B cell (primary cell): ENCODE data around the gene AUP1. TPM values are rescaled to one million over a fixed set of nuclear protein-coding genes. Genes with fewer than 3 reads are reported as not detected.
A peak's percentile ranks its signal among the peaks of the same experiment; 100 is the strongest.

Experiments
- ATAC-seq: fragments of 200-7000 bp; cut with Tn5 transposase; one replicate; pipeline ENCODE4 v1.10.0; 2021; ENCODE audit warnings: low read depth, mild to moderate bottlenecking, moderate number of reproducible peaks, moderate library complexity
- CTCF ChIA-PET: fragments of 350-600 bp; sonication (Branson Sonifier 250); formaldehyde crosslinking; loops from one replicate; lab custom pipeline; 2021; ENCODE audit warnings: antibody characterized with exemption, inconsistent platforms; lab: Charles Lee
- POLR2A ChIA-PET: fragments of 350-600 bp; sonication (Branson Sonifier 250); formaldehyde crosslinking; loops from one replicate; lab custom pipeline; 2021; ENCODE audit warnings: antibody characterized with exemption; lab: Charles Lee
- DNase-seq: peaks from one replicate; pipeline ENCODE4 v3.0.0; 2013
- H2AFZ ChIP-seq: 2 replicates; pipeline ENCODE4 v1.6.1; 2012; ENCODE audit warnings: mild to moderate bottlenecking, low read depth, low read length; ENCODE audit not compliant: insufficient read depth, poor library complexity, severe bottlenecking
- H3K27ac ChIP-seq, 2 donors: 1 replicate in 1 of 2; 2 replicates in 1 of 2; pipeline ENCODE4 v1.5.1; 2012 to 2013; ENCODE audit warnings: low read length in 2 of 2, mild to moderate bottlenecking in 2 of 2, moderate library complexity in 1 of 2
- H3K27me3 ChIP-seq, 4 experiments: fragments of 200-600 bp in 1 of 4; sonication (generic) in 1 of 4; replicated peaks in 1 of 4; 1 replicate in 2 of 4; 2 replicates in 2 of 4; pipeline versions ENCODE4 v1.6.1 to v1.7.0; 2013 to 2016; ENCODE audit warnings: low read length in 3 of 4, mild to moderate bottlenecking in 2 of 4, mixed read lengths in 1 of 4, moderate library complexity in 1 of 4; ENCODE audit not compliant: insufficient read depth in 4 of 4, control insufficient read depth in 3 of 4; ENCODE audit errors: control extremely low read depth in 1 of 4
- H3K36me3 ChIP-seq, 2 experiments: replicated peaks in 1 of 2; 1 replicate in 1 of 2; 2 replicates in 1 of 2; pipeline versions ENCODE4 v1.6.1 to v1.7.1; 2013; ENCODE audit warnings: low read length in 1 of 2; ENCODE audit not compliant: insufficient read depth in 2 of 2, control insufficient read depth in 1 of 2; ENCODE audit errors: control extremely low read depth in 1 of 2, extremely low read depth in 1 of 2
- H3K4me1 ChIP-seq, 2 donors: fragments of 200-600 bp in 1 of 2; sonication (generic) in 1 of 2; 1 replicate in 1 of 2; 2 replicates in 1 of 2; pipeline versions ENCODE4 v1.5.1 to v1.6.1; 2013 to 2017; ENCODE audit warnings: low read length in 2 of 2; ENCODE audit not compliant: control insufficient read depth in 2 of 2, insufficient read depth in 2 of 2
- H3K4me2 ChIP-seq: replicated peaks from 2 replicates; pipeline ENCODE3; 2012; ENCODE audit warnings: mild to moderate bottlenecking, low read depth, low read length; ENCODE audit not compliant: poor library complexity, severe bottlenecking
- H3K4me3 ChIP-seq, 5 experiments: fragments of 200-600 bp in 1 of 5; sonication (generic) in 1 of 5; 1 replicate in 3 of 5; 2 replicates in 2 of 5; pipeline versions ENCODE4 v1.5.1 to v1.7.0; 2011 to 2016; ENCODE audit warnings: low read length in 4 of 5, mild to moderate bottlenecking in 4 of 5, low read depth in 2 of 5, control low read depth in 1 of 5, moderate library complexity in 1 of 5; ENCODE audit not compliant: insufficient read depth in 1 of 5; ENCODE audit errors: control extremely low read depth in 1 of 5, extremely low read depth in 1 of 5
- H3K79me2 ChIP-seq: fragments of 200-600 bp; sonication (generic); one replicate; pipeline ENCODE4 v1.6.0; 2016; ENCODE audit warnings: low read length; ENCODE audit not compliant: control insufficient read depth, insufficient read depth
- H3K9ac ChIP-seq: fragments of 200-600 bp; sonication (generic); 2 replicates; pipeline ENCODE4 v1.6.1; 2017; ENCODE audit warnings: mild to moderate bottlenecking, low read length, moderate library complexity
- H3K9me3 ChIP-seq, 3 donors: one replicate each; pipeline versions ENCODE4 v1.6.1 to v1.7.1; 2013; ENCODE audit warnings: low read length in 2 of 3; ENCODE audit not compliant: control insufficient read depth in 2 of 3, insufficient read depth in 1 of 3; ENCODE audit errors: control extremely low read depth in 1 of 3
- H4K20me1 ChIP-seq: 2 replicates; pipeline ENCODE4 v1.6.0; 2012; ENCODE audit warnings: mild to moderate bottlenecking, low read length; ENCODE audit not compliant: insufficient read depth, control insufficient read depth, poor library complexity, severe bottlenecking
- H3K27ac Mint-ChIP-seq: one replicate; pipeline ENCODE4 v1.8.0; 2021; ENCODE audit warnings: mixed read lengths
- H3K27me3 Mint-ChIP-seq: one replicate; pipeline ENCODE4 v1.8.0; 2021; ENCODE audit warnings: mixed read lengths
- H3K4me1 Mint-ChIP-seq: one replicate; pipeline ENCODE4 v1.8.0; 2021; ENCODE audit warnings: mixed read lengths
- H3K4me3 Mint-ChIP-seq: one replicate; pipeline ENCODE4 v1.8.0; 2021; ENCODE audit warnings: mixed read lengths
- H3K9me3 Mint-ChIP-seq: one replicate; pipeline ENCODE4 v1.8.0; 2022; ENCODE audit warnings: mixed read lengths; ENCODE audit not compliant: insufficient read depth
- CTCF ChIP-seq: fragments of 200-600 bp; IDR thresholded peaks from one replicate; pipeline ENCODE4 v1.8.0; 2022; ENCODE audit warnings: antibody characterized with exemption, mild to moderate bottlenecking
- EZH2 ChIP-seq: IDR thresholded peaks from 2 replicates; pipeline ENCODE4 v1.6.1; 2012; ENCODE audit warnings: borderline replicate concordance, low read depth, mild to moderate bottlenecking, moderate library complexity, low read length; ENCODE audit not compliant: insufficient read depth, poor library complexity, severe bottlenecking
- WGBS: methylation state at CpG from one replicate; pipeline ENCODE4 v1.1.5; 2013; ENCODE audit warnings: missing lambda C conversion rate; ENCODE audit not compliant: insufficient coverage; 5-methylcytosine and 5-hydroxymethylcytosine counted together
- intact Hi-C: fragments of 100-400 bp; cut with micrococcal nuclease; formaldehyde crosslinking; loops from one replicate; pipeline ENCODE4 v1.10.0; 2022
- polyA plus RNA-seq: library from polyadenylated mRNA; depleted of rRNA; stranded (reverse); fragments of >200 nt; gene quantifications from 2 replicates; pipeline ENCODE4 v1.2.3, GENCODE V29; 2012
- total RNA-seq, 2 donors: library from RNA; stranded (reverse); fragments of 120-200 nt in 1 of 2; gene quantifications; 1 replicate in 1 of 2; 2 replicates in 1 of 2; pipeline versions ENCODE4 v1.2.3 to v1.2.4, GENCODE V29; 2013 to 2022

Gene AUP1
- total and polyA plus RNA-seq, 2 donors (not counting 1 experiment from before 2014, with no cell fraction given): 201 to 525 TPM

- H3K27ac ChIP-seq: no peak overlapping the region
- TF ChIP-seq CTCF (no peak), EZH2 (no peak)
- no peak overlapping the region for H3K4me2 ChIP-seq
- intact Hi-C loops: loop anchor here (10.0 kb wide), 1 partner anchor 162 kb away; no protein-coding TSS in a partner anchor
- peaks cover 15% of the 10 kb centered on the region for H4K20me1 ChIP-seq
- Mint-ChIP-seq H3K4me1 (peaks cover 20% of the 10 kb centered on the region), H3K4me3 (peak overlapping the region; percentile 19), H3K9me3 (no peaks in the 10 kb centered on the region), H3K27ac (peak overlapping the region; percentile 61), H3K27me3 (no peaks in the 10 kb centered on the region)
- no peak overlapping the region for H2AFZ ChIP-seq
- WGBS: 94% methylated on average over 5 of the region's 6 CpGs
- no peak for ATAC-seq
- peaks cover 0 to 3% (median 0%) of the 10 kb centered on the region in 4 experiments for H3K27me3 ChIP-seq
- no peak overlapping the region for H3K4me3 ChIP-seq
- peaks cover 0 to 15% of the 10 kb centered on the region in 2 experiments for H3K36me3 ChIP-seq
- CTCF ChIA-PET: interaction anchor here (0.7 kb wide), 1 partner anchor 511 kb away, joined by 3 read pairs; no protein-coding TSS in a partner anchor
- H3K9ac ChIP-seq: no peak overlapping the region
- POLR2A ChIA-PET: no interaction called here
- peaks cover 11% of the 10 kb centered on the region for H3K79me2 ChIP-seq
- H3K9me3 ChIP-seq: no peaks in the 10 kb centered on the region
- DNase-seq: no peak
- H3K4me1 ChIP-seq: peaks cover 8 to 32% of the 10 kb centered on the region in 2 donors
Measured at GRCh38 chr2:74556831-74557370, 27.4 kb upstream of the AUP1 start.

- ChIA-PET POLR2A (no interaction called here), CTCF (interaction anchor here (0.7 kb wide), 1 partner anchor 510 kb away, joined by 3 read pairs; no protein-coding TSS in a partner anchor)
- TF ChIP-seq EZH2 (no peak), CTCF (no peak)
- Histone ChIP-seq H3K4me3 (no peak overlapping the region), H3K36me3 (peaks cover 0 to 15% of the 10 kb centered on the region in 2 experiments), H3K79me2 (peaks cover 11% of the 10 kb centered on the region), H3K27me3 (peaks cover 0 to 3% (median 0%) of the 10 kb centered on the region in 4 experiments), H2AFZ (no peak overlapping the region), H3K4me2 (peak overlapping the region; percentile 97), H3K4me1 (peaks cover 8 to 32% of the 10 kb centered on the region in 2 donors), H3K9ac (no peak overlapping the region), H3K9me3 (no peaks in the 10 kb centered on the region), H4K20me1 (peaks cover 15% of the 10 kb centered on the region), H3K27ac (no peak overlapping the region)
- no peaks in the 10 kb centered on the region for H3K9me3 Mint-ChIP-seq
- ATAC-seq (no peak), DNase-seq (no peak)
- 85% methylated on average over 12 of the region's 14 CpGs for WGBS
- no peaks in the 10 kb centered on the region for H3K27me3 Mint-ChIP-seq
- intact Hi-C loops: loop anchor here (10.0 kb wide), 1 partner anchor 161 kb away; no protein-coding TSS in a partner anchor
- H3K4me3 Mint-ChIP-seq: peak overlapping the region; percentile 96
- peak overlapping the region; percentile 70 for H3K27ac Mint-ChIP-seq
- peaks cover 20% of the 10 kb centered on the region for H3K4me1 Mint-ChIP-seq
Measured at GRCh38 chr2:74556159-74556558, 26.7 kb upstream of the AUP1 start.
